Uterus (tissue), 4 donors: Measurements from ENCODE around the gene MIEF1. TPM values are rescaled to one million over a fixed set of nuclear protein-coding genes. Genes with fewer than 3 reads are reported as not detected.

Experiments used
- DNase-seq, 2 donors: peaks; one replicate each; pipeline ENCODE4 v3.0.0-alpha.2; 2019 to 2020
- H3K27ac ChIP-seq, 2 donors: fragments of 200-600 bp; sonication (generic); 1 replicate in 1 of 2; 2 replicates in 1 of 2; pipeline ENCODE4 v1.5.1; 2016 to 2018
- H3K27me3 ChIP-seq, 2 donors: fragments of 200-600 bp; sonication (generic); one replicate each; pipeline ENCODE4 v1.5.1; 2018 to 2019; ENCODE audit warnings: control low read depth in 1 of 2
- H3K36me3 ChIP-seq, 2 donors: fragments of 200-600 bp; sonication (generic); one replicate each; pipeline ENCODE4 v1.5.1; 2019; ENCODE audit warnings: control low read depth in 1 of 2
- H3K4me1 ChIP-seq, 2 donors: fragments of 200-600 bp; sonication (generic); one replicate each; pipeline ENCODE4 v1.5.1; 2018 to 2019; ENCODE audit warnings: control low read depth in 1 of 2
- H3K4me3 ChIP-seq, 2 donors: fragments of 200-600 bp; sonication (generic); 1 replicate in 1 of 2; 2 replicates in 1 of 2; pipeline ENCODE4 v1.5.1; 2018 to 2019; ENCODE audit warnings: mild to moderate bottlenecking in 1 of 2
- H3K9me3 ChIP-seq, 2 donors: fragments of 200-600 bp; sonication (generic); one replicate each; pipeline ENCODE4 v1.5.1; 2019; ENCODE audit warnings: control low read depth in 1 of 2
- CTCF ChIP-seq, 4 experiments: fragments of 200-600 bp in 2 of 4; fragments of 450-650 bp in 2 of 4; sonication (generic) in 2 of 4; IDR thresholded peaks; one replicate each; pipeline ENCODE4 v1.5.1; 2016 to 2019; ENCODE audit warnings: antibody characterized with exemption in 4 of 4, mild to moderate bottlenecking in 2 of 4, moderate library complexity in 1 of 4
- POLR2A ChIP-seq, 2 donors: fragments of 450-650 bp; IDR thresholded peaks; one replicate each; pipeline ENCODE4 v1.6.1; 2016; ENCODE audit warnings: antibody characterized with exemption in 2 of 2, mild to moderate bottlenecking in 1 of 2, moderate library complexity in 1 of 2
- intact Hi-C: fragments of 100-400 bp; cut with DNase I; formaldehyde crosslinking; loops from one replicate; pipeline ENCODE4 v1.15.1; 2023; ENCODE audit warnings: low total_unique reads
- total RNA-seq, 4 donors: library from RNA; depleted of rRNA in 3 of 4; stranded (reverse); fragments of >200 nt in 3 of 4; gene quantifications; one replicate each; pipeline versions ENCODE4 v1.1.0 to v1.2.4, GENCODE V29; 2014 to 2023
- donor health status: DM: yes; HTN: yes; CAD: no.

The MIEF1 gene
- total RNA-seq, 4 donors from 2014 or later: 6.9 to 23.3 (median 20.6) TPM

- peaks cover 8 to 16% of the 10 kb centered on the region in 2 donors for H3K4me1 ChIP-seq
- intact Hi-C loops: no loop called here
- no peak for DNase-seq
- TF ChIP-seq CTCF (IDR thresholded peaks at IDR 0.05) (no peak), POLR2A (IDR thresholded peaks at IDR 0.05) (no peak)
- peak overlapping the region in 1 of 2 donors; percentile 15 for H3K27ac ChIP-seq
- no peaks in the 10 kb centered on the region for H3K27me3 ChIP-seq
- H3K36me3 ChIP-seq: no peaks in the 10 kb centered on the region
- no peaks in the 10 kb centered on the region for H3K9me3 ChIP-seq
- no peak overlapping the region for H3K4me3 ChIP-seq
These were observed 3.3 kb upstream of the MIEF1 start for GRCh38 chr22:39498802-39499201.

- H3K27me3 ChIP-seq: no peaks in the 10 kb centered on the region
- DNase-seq: no peak
- no peak overlapping the region for H3K4me3 ChIP-seq
- TF ChIP-seq CTCF (IDR thresholded peaks at IDR 0.05) (no peak), POLR2A (IDR thresholded peaks at IDR 0.05) (no peak)
- no peaks in the 10 kb centered on the region for H3K9me3 ChIP-seq
- intact Hi-C loops: no loop called here
- H3K27ac ChIP-seq: peak overlapping the region in 1 of 2 donors; percentile 89
- peaks cover 11 to 16% of the 10 kb centered on the region in 2 donors for H3K4me1 ChIP-seq
- no peaks in the 10 kb centered on the region for H3K36me3 ChIP-seq
These were observed 2.0 kb upstream of the MIEF1 start for GRCh38 chr22:39500101-39500500.

- Histone ChIP-seq H3K27ac (peak overlapping the region; percentile 89 to 90), H3K4me3 (peak overlapping the region; percentile 87 to 99), H3K4me1 (peaks cover 11 to 16% of the 10 kb centered on the region in 2 donors), H3K9me3 (no peaks in the 10 kb centered on the region), H3K27me3 (no peaks in the 10 kb centered on the region), H3K36me3 (no peaks in the 10 kb centered on the region)
- intact Hi-C loops: no loop called here
- TF ChIP-seq CTCF (IDR thresholded peaks at IDR 0.05) (no peak), POLR2A (IDR thresholded peaks at IDR 0.05) (no peak)
- DNase-seq: no peak
These were observed 414 bp upstream of the MIEF1 start for GRCh38 chr22:39501644-39502108.

- no peak for DNase-seq
- H3K4me3 ChIP-seq: peak overlapping the region; percentile 87 to 99
- no peaks in the 10 kb centered on the region for H3K27me3 ChIP-seq
- TF ChIP-seq POLR2A (IDR thresholded peaks at IDR 0.05) (no peak), CTCF (IDR thresholded peaks at IDR 0.05) (no peak)
- intact Hi-C loops: no loop called here
- peak overlapping the region; percentile 89 to 90 for H3K27ac ChIP-seq
- no peaks in the 10 kb centered on the region for H3K9me3 ChIP-seq
- H3K4me1 ChIP-seq: peaks cover 11 to 16% of the 10 kb centered on the region in 2 donors
- H3K36me3 ChIP-seq: no peaks in the 10 kb centered on the region
These were observed 809 bp downstream of the MIEF1 start for GRCh38 chr22:39502789-39503409.

- Histone ChIP-seq H3K9me3 (no peaks in the 10 kb centered on the region), H3K27me3 (no peaks in the 10 kb centered on the region), H3K27ac (no peak overlapping the region), H3K36me3 (no peaks in the 10 kb centered on the region), H3K4me3 (peak overlapping the region in 1 of 2 donors; percentile 99), H3K4me1 (peaks cover 11 to 16% of the 10 kb centered on the region in 2 donors)
- DNase-seq: no peak
- intact Hi-C loops: no loop called here
- TF ChIP-seq POLR2A (IDR thresholded peaks at IDR 0.05): no peak
- no peak for TF ChIP-seq CTCF (IDR thresholded peaks at IDR 0.05)
These were observed 1.5 kb downstream of the MIEF1 start for GRCh38 chr22:39503630-39504029.
